Measurements from ENCODE around the gene CMC1. TPM values are rescaled to one million over a fixed set of nuclear protein-coding genes. Genes with fewer than 3 reads are reported as not detected.
"Not testable (repeated sequence)": the region's sequence is repeated elsewhere in the genome, so short reads cannot be mapped to it uniquely, and the experiment has no call there.

Gene CMC1
- total RNA-seq = 9.4 TPM
- polyA plus RNA-seq = 10 to 100 TPM; 43.5 to 50.7 (median 47.8) TPM

GRCh38 chr3:28241221-28242160 is at the start of gene CMC1:
Gene CMC1, plus strand, starts transcription at chr3:28241619. Its CDS starts 175 bp downstream, at chr3:28241794.
- H3K4me1 Mint-ChIP-seq = peaks cover 27 to 49% (median 42%) of the 10 kb centered on the region in 4 donors

GRCh38 chr3:28198161-28198560 is 43.3 kb upstream of the CMC1 start:
- H3K4me1 ChIP-seq (ENCODE audit: control insufficient read depth, insufficient read depth, low read length, poor library complexity, severe bottlenecking) = no peaks in the 10 kb centered on the region
- H3K4me3 Mint-ChIP-seq = no peak overlapping the region
- H3K4me3 ChIP-seq (ENCODE audit: low read depth, low read length) = no peak overlapping the region
- ATAC-seq (ENCODE audit: low read depth in 2 of 2) = no peak
- H3K9me3 Mint-ChIP-seq = no peaks in the 10 kb centered on the region
- no peaks in the 10 kb centered on the region for H3K27me3 ChIP-seq (ENCODE audit: control insufficient read depth, insufficient read depth, low read length)
- DNase-seq = no peak
- no peak overlapping the region for H3K27ac Mint-ChIP-seq
- no peaks in the 10 kb centered on the region for H3K27me3 Mint-ChIP-seq
- H3K4me1 Mint-ChIP-seq = peaks cover 0 to 4% (median 2%) of the 10 kb centered on the region in 4 donors
- H3K9me3 ChIP-seq (ENCODE audit: control insufficient read depth in 2 of 2, low read length in 2 of 2) = no peaks in the 10 kb centered on the region
- no peaks in the 10 kb centered on the region for H3K36me3 Mint-ChIP-seq
- H3K36me3 ChIP-seq (ENCODE audit: control insufficient read depth, insufficient read depth, low read length) = no peaks in the 10 kb centered on the region
- H3K27ac ChIP-seq (ENCODE audit: insufficient read depth, low read length, poor library complexity, severe bottlenecking) = no peak overlapping the region

More at GRCh38 chr3:28241221-28242160, at the start of gene CMC1:
- peak within 1 kb of the TSS; percentile 77 to 89 (median 88) for H3K27ac Mint-ChIP-seq
- Histone ChIP-seq H3K9me3 (ENCODE audit: control insufficient read depth in 2 of 2, low read length in 2 of 2) (no peaks in the 10 kb centered on the region), H3K4me1 (ENCODE audit: control insufficient read depth, insufficient read depth, low read length, poor library complexity, severe bottlenecking) (peaks cover 33% of the 10 kb centered on the region), H3K27ac (ENCODE audit: insufficient read depth, low read length, poor library complexity, severe bottlenecking) (peak within 1 kb of the TSS; percentile 55), H3K36me3 (ENCODE audit: control insufficient read depth, insufficient read depth, low read length) (no peaks in the 10 kb centered on the region), H3K27me3 (ENCODE audit: control insufficient read depth, insufficient read depth, low read length) (no peaks in the 10 kb centered on the region), H3K4me3 (ENCODE audit: low read depth, low read length) (peak within 1 kb of the TSS; percentile 93)
- peaks cover 4% of the 10 kb centered on the region for H3K36me3 Mint-ChIP-seq
- H3K9me3 Mint-ChIP-seq = peaks cover 0 to 1% (median 0%) of the 10 kb centered on the region in 7 donors
- H3K4me3 Mint-ChIP-seq = peak within 1 kb of the TSS; percentile 71 to 96 (median 93)
- H3K27me3 Mint-ChIP-seq = no peaks in the 10 kb centered on the region
- DNase-seq (peak; percentile 77 to 90 (median 88)), ATAC-seq (ENCODE audit: low read depth in 2 of 2) (peak; percentile 87 to 88)

- Mint-ChIP-seq H3K4me3 (no peak overlapping the region), H3K27me3 (no peaks in the 10 kb centered on the region), H3K27ac (no peak overlapping the region), H3K4me1 (peaks cover 0 to 4% (median 2%) of the 10 kb centered on the region in 4 donors), H3K9me3 (no peaks in the 10 kb centered on the region), H3K36me3 (no peaks in the 10 kb centered on the region)
- DNase-seq (no peak), ATAC-seq (ENCODE audit: low read depth in 2 of 2) (no peak)
- Histone ChIP-seq H3K27me3 (ENCODE audit: control insufficient read depth, insufficient read depth, low read length) (no peaks in the 10 kb centered on the region), H3K4me3 (ENCODE audit: low read depth, low read length) (no peak overlapping the region), H3K9me3 (ENCODE audit: control insufficient read depth in 2 of 2, low read length in 2 of 2) (no peaks in the 10 kb centered on the region), H3K27ac (ENCODE audit: insufficient read depth, low read length, poor library complexity, severe bottlenecking) (no peak overlapping the region), H3K4me1 (ENCODE audit: control insufficient read depth, insufficient read depth, low read length, poor library complexity, severe bottlenecking) (no peaks in the 10 kb centered on the region), H3K36me3 (ENCODE audit: control insufficient read depth, insufficient read depth, low read length) (no peaks in the 10 kb centered on the region)
Measured at GRCh38 chr3:28198974-28199373, 42.4 kb upstream of the CMC1 start.

GRCh38 chr3:28199643-28200042 is 41.8 kb upstream of the CMC1 start:
- H3K27ac Mint-ChIP-seq; H3K27ac ChIP-seq (ENCODE audit: insufficient read depth, low read length, poor library complexity, severe bottlenecking); H3K4me3 ChIP-seq (ENCODE audit: low read depth, low read length); H3K36me3 Mint-ChIP-seq; H3K27me3 Mint-ChIP-seq; H3K27me3 ChIP-seq (ENCODE audit: control insufficient read depth, insufficient read depth, low read length); H3K36me3 ChIP-seq (ENCODE audit: control insufficient read depth, insufficient read depth, low read length); ATAC-seq (ENCODE audit: low read depth in 2 of 2); H3K9me3 ChIP-seq (ENCODE audit: control insufficient read depth in 2 of 2, low read length in 2 of 2); H3K4me1 Mint-ChIP-seq; H3K4me1 ChIP-seq (ENCODE audit: control insufficient read depth, insufficient read depth, low read length, poor library complexity, severe bottlenecking); H3K9me3 Mint-ChIP-seq; DNase-seq: not testable (repeated sequence)
- H3K4me3 Mint-ChIP-seq = peak overlapping the region in 2 of 4 donors; percentile 34 to 65

- H3K4me3 Mint-ChIP-seq; H3K9me3 ChIP-seq (ENCODE audit: control insufficient read depth in 2 of 2, low read length in 2 of 2); H3K36me3 ChIP-seq (ENCODE audit: control insufficient read depth, insufficient read depth, low read length); H3K27ac Mint-ChIP-seq; H3K4me1 ChIP-seq (ENCODE audit: control insufficient read depth, insufficient read depth, low read length, poor library complexity, severe bottlenecking); H3K4me3 ChIP-seq (ENCODE audit: low read depth, low read length); H3K4me1 Mint-ChIP-seq; ATAC-seq (ENCODE audit: low read depth in 2 of 2); H3K9me3 Mint-ChIP-seq; H3K27me3 Mint-ChIP-seq; H3K27ac ChIP-seq (ENCODE audit: insufficient read depth, low read length, poor library complexity, severe bottlenecking); H3K27me3 ChIP-seq (ENCODE audit: control insufficient read depth, insufficient read depth, low read length); H3K36me3 Mint-ChIP-seq: not testable (repeated sequence)
- peak in 1 of 3 donors; percentile 6 for DNase-seq
Measured at GRCh38 chr3:28200366-28200848, 41.0 kb upstream of the CMC1 start.

GRCh38 chr3:28206479-28206878 is 34.9 kb upstream of the CMC1 start:
- H3K27me3 ChIP-seq (ENCODE audit: control insufficient read depth, insufficient read depth, low read length) = no peaks in the 10 kb centered on the region
- H3K4me3 ChIP-seq (ENCODE audit: low read depth, low read length) = no peak overlapping the region
- peaks cover 12 to 22% (median 18%) of the 10 kb centered on the region in 4 donors for H3K4me1 Mint-ChIP-seq
- no peak overlapping the region for H3K4me3 Mint-ChIP-seq
- no peaks in the 10 kb centered on the region for H3K36me3 ChIP-seq (ENCODE audit: control insufficient read depth, insufficient read depth, low read length)
- no peaks in the 10 kb centered on the region for H3K36me3 Mint-ChIP-seq
- no peak overlapping the region for H3K27ac ChIP-seq (ENCODE audit: insufficient read depth, low read length, poor library complexity, severe bottlenecking)
- DNase-seq (no peak), ATAC-seq (ENCODE audit: low read depth in 2 of 2) (no peak)
- H3K9me3 ChIP-seq (ENCODE audit: control insufficient read depth in 2 of 2, low read length in 2 of 2) = no peaks in the 10 kb centered on the region
- no peaks in the 10 kb centered on the region for H3K27me3 Mint-ChIP-seq
- peaks cover 20% of the 10 kb centered on the region for H3K4me1 ChIP-seq (ENCODE audit: control insufficient read depth, insufficient read depth, low read length, poor library complexity, severe bottlenecking)
- no peak overlapping the region for H3K27ac Mint-ChIP-seq
- no peaks in the 10 kb centered on the region for H3K9me3 Mint-ChIP-seq

GRCh38 chr3:28207000-28207733 is 34.3 kb upstream of the CMC1 start:
- Mint-ChIP-seq H3K9me3 (no peaks in the 10 kb centered on the region), H3K36me3 (no peaks in the 10 kb centered on the region), H3K4me3 (no peak overlapping the region), H3K4me1 (peaks cover 16 to 28% (median 23%) of the 10 kb centered on the region in 4 donors), H3K27me3 (no peaks in the 10 kb centered on the region), H3K27ac (peak overlapping the region in 1 of 3 donors; percentile 10)
- Histone ChIP-seq H3K9me3 (ENCODE audit: control insufficient read depth in 2 of 2, low read length in 2 of 2) (no peaks in the 10 kb centered on the region), H3K27me3 (ENCODE audit: control insufficient read depth, insufficient read depth, low read length) (no peaks in the 10 kb centered on the region), H3K36me3 (ENCODE audit: control insufficient read depth, insufficient read depth, low read length) (no peaks in the 10 kb centered on the region), H3K4me3 (ENCODE audit: low read depth, low read length) (no peak overlapping the region), H3K4me1 (ENCODE audit: control insufficient read depth, insufficient read depth, low read length, poor library complexity, severe bottlenecking) (peaks cover 22% of the 10 kb centered on the region), H3K27ac (ENCODE audit: insufficient read depth, low read length, poor library complexity, severe bottlenecking) (no peak overlapping the region)
- no peak for ATAC-seq (ENCODE audit: low read depth in 2 of 2)
- no peak for DNase-seq
